Measurements from ENCODE around the gene FGF18.

FGF18 gene

GRCh38 chr5:171426680-171427079 lies 7.2 kb downstream of the FGF18 start:
- DNase-seq (ENCODE audit: insufficient read length, low spot score) (no peak), FAIRE-seq (no peak)
- TF ChIP-seq CTCF (IDR thresholded peaks at IDR 0.05; ENCODE audit: insufficient read depth, missing control alignments), result no peak

GRCh38 chr5:171427318-171428167 lies 8.1 kb downstream of the FGF18 start:
- DNase-seq (ENCODE audit: insufficient read length, low spot score), result no peak
- FAIRE-seq, result no peak
- no peak for TF ChIP-seq CTCF (IDR thresholded peaks at IDR 0.05; ENCODE audit: insufficient read depth, missing control alignments)

GRCh38 chr5:171428168-171428696 lies 8.8 kb downstream of the FGF18 start:
- FAIRE-seq (no peak), DNase-seq (ENCODE audit: insufficient read length, low spot score) (no peak)
- no peak for TF ChIP-seq CTCF (IDR thresholded peaks at IDR 0.05; ENCODE audit: insufficient read depth, missing control alignments)

- DNase-seq (ENCODE audit: insufficient read length, low spot score) (no peak), FAIRE-seq (no peak)
- TF ChIP-seq CTCF (IDR thresholded peaks at IDR 0.05; ENCODE audit: insufficient read depth, missing control alignments), result no peak
Observed at GRCh38 chr5:171428809-171429542, 9.5 kb downstream of the FGF18 start.

- FAIRE-seq, result no peak
- no peak for DNase-seq (ENCODE audit: insufficient read length, low spot score)
- TF ChIP-seq CTCF (IDR thresholded peaks at IDR 0.05; ENCODE audit: insufficient read depth, missing control alignments), result no peak
Observed at GRCh38 chr5:171429543-171429910, 10.1 kb downstream of the FGF18 start.

- DNase-seq (ENCODE audit: insufficient read length, low spot score) (no peak), FAIRE-seq (no peak)
- no peak for TF ChIP-seq CTCF (IDR thresholded peaks at IDR 0.05; ENCODE audit: insufficient read depth, missing control alignments)
Observed at GRCh38 chr5:171431251-171431777, 11.9 kb downstream of the FGF18 start.
